ENCODE data around the gene BUD23. TPM values are rescaled to one million over a fixed set of nuclear protein-coding genes. Genes with fewer than 3 reads are reported as not detected.

BUD23 gene

GRCh38 chr7:73746378-73746777 lies 63.0 kb downstream of the BUD23 start:
- DNase-seq: no peak
- Histone ChIP-seq H3K4me1 (ENCODE audit: control insufficient read depth, low read depth, low read length) (peaks cover 6% of the 10 kb centered on the region), H3K27ac (ENCODE audit: low read depth, low read length) (no peak overlapping the region), H3K27me3 (ENCODE audit: insufficient read depth, low read length, poor library complexity) (no peaks in the 10 kb centered on the region), H2AK5ac (ENCODE audit: low read length) (no peak overlapping the region), H3K56ac (ENCODE audit: low read length) (no peak overlapping the region), H3K4ac (ENCODE audit: low read depth, low read length) (no peak overlapping the region), H3K79me1 (ENCODE audit: low read length) (no peaks in the 10 kb centered on the region), H3K36me3 (ENCODE audit: control insufficient read depth, insufficient read depth, low read length) (no peaks in the 10 kb centered on the region), H3K9ac (ENCODE audit: low read length) (no peak overlapping the region), H2BK5ac (ENCODE audit: low read length) (no peak overlapping the region), H2BK15ac (replicated peaks; ENCODE audit: low read depth) (no peak overlapping the region), H4K8ac (ENCODE audit: low read depth, low read length) (no peak overlapping the region), H3K4me2 (ENCODE audit: low read length) (no peak overlapping the region), H3K4me3 (ENCODE audit: low read length) (no peak overlapping the region), H2BK120ac (ENCODE audit: low read depth, low read length) (no peak overlapping the region), H3K23ac (ENCODE audit: low read length) (no peak overlapping the region), H3K18ac (ENCODE audit: low read length) (no peak overlapping the region), H3K79me2 (ENCODE audit: control insufficient read depth, insufficient read depth, low read length) (no peaks in the 10 kb centered on the region), H4K5ac (ENCODE audit: low read length) (no peak overlapping the region)
- no CpG with 5 or more reads among the region's 4 CpGs for WGBS (ENCODE audit: extremely low coverage, insufficient coverage, low lambda C conversion rate)

Small RNAs within 50 kb of the gene (small RNA-seq; reads per million reads assigned to genes)
- gene MIR4284 (ENCODE audit: insufficient read depth) (not detected), gene RN7SL265P (ENCODE audit: insufficient read depth) (not detected)

All from mesendoderm (in vitro differentiated cells).